Measurements from ENCODE around the gene DARS1. TPM values are rescaled to one million over a fixed set of nuclear protein-coding genes. Genes with fewer than 3 reads are reported as not detected.

DARS1 gene
- total RNA-seq, 1 experiment from 2014 or later, result 56.7 TPM

DNA sequence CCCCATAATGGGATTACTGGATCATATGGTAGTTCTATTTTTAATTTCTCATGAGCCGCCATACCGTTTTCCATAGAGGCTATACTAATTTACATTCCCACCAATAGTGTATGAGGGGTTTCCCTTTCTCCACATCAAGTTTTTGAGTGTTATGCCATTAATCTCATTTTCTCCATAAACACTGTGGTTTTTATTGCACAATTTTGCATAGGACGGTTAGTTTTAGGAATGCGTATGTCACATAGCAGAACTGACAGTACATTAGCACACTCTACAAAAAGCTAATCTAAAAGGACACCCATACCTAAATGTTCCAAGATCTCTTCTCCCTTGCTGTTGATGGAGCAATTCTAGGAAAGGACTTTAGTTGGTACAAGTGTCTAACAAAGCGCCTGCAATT is 32.5 kb downstream of the DARS1 start:
- POLR2A ChIA-PET (ENCODE audit: unreplicated experiment), result no interaction called here
- Histone ChIP-seq H2AFZ (ENCODE audit: low read length) (no peak overlapping the region), H3K4me1 (ENCODE audit: insufficient read depth, low read length) (peaks cover 24% of the 10 kb centered on the region), H3K79me2 (ENCODE audit: low read length) (peaks cover 32% of the 10 kb centered on the region), H3K27me3 (ENCODE audit: low read length) (no peaks in the 10 kb centered on the region), H3K9me3 (ENCODE audit: low read length) (no peaks in the 10 kb centered on the region), H3K36me3 (ENCODE audit: low read depth, low read length) (peaks cover 18% of the 10 kb centered on the region), H3K27ac (ENCODE audit: low read length) (no peak overlapping the region), H3K4me3 (ENCODE audit: low read length) (no peak overlapping the region), H3K9ac (ENCODE audit: low read length) (no peak overlapping the region), H3K4me2 (ENCODE audit: low read length) (no peak overlapping the region), H3K9me2 (replicated peaks; ENCODE audit: low read length) (no peaks in the 10 kb centered on the region), H3F3A (ENCODE audit: low read length, unreplicated experiment) (no peaks in the 10 kb centered on the region), H4K20me1 (ENCODE audit: low read length) (no peaks in the 10 kb centered on the region)
- TF ChIP-seq EZH2phosphoT487 (IDR thresholded peaks at IDR 0.05; ENCODE audit: borderline replicate concordance, low read length) (no peak), EZH2 (IDR thresholded peaks at IDR 0.05; ENCODE audit: low read length, unreplicated experiment) (no peak)
- TF ChIP-seq, protein P1, sequence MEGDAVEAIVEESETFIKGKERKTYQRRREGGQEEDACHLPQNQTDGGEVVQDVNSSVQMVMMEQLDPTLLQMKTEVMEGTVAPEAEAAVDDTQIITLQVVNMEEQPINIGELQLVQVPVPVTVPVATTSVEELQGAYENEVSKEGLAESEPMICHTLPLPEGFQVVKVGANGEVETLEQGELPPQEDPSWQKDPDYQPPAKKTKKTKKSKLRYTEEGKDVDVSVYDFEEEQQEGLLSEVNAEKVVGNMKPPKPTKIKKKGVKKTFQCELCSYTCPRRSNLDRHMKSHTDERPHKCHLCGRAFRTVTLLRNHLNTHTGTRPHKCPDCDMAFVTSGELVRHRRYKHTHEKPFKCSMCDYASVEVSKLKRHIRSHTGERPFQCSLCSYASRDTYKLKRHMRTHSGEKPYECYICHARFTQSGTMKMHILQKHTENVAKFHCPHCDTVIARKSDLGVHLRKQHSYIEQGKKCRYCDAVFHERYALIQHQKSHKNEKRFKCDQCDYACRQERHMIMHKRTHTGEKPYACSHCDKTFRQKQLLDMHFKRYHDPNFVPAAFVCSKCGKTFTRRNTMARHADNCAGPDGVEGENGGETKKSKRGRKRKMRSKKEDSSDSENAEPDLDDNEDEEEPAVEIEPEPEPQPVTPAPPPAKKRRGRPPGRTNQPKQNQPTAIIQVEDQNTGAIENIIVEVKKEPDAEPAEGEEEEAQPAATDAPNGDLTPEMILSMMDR (conservative IDR thresholded peaks at IDR 0.05; ENCODE audit: low read depth, low read length), result no peak
- CTCF ChIA-PET, result no interaction called here
- no peak for ATAC-seq
- no TSS peak for BruUV-seq (replicated peaks)
- intact Hi-C loops (cut with micrococcal nuclease), result no loop called here
- no peak for DNase-seq

DNA sequence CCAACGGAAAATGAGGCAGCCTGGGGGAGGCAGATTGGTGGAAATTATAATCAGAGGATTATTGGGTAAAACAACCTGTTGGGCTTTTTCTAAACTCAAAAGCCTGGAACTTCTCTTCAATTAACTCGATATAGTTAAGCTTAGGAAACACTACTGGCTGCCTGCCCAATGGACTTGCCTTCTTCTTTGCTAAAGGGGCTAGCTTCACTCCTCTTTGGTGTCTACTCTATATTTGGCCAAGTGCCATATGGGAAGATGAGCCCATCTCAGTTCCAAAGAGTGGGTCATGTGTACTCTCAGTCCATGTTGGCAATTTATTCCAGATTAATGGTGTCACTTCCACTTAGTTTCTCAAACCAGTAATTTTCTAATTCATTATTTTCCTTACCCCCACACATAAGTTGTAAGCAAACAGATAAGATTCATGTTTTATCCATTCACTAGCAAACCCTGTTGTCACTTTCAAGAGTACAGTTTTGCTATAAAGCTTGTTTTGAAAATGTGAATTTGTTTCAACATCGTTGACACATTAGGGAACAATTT is 34.3 kb downstream of the DARS1 start:
- H3K9me3 ChIP-seq (ENCODE audit: low read length), result no peaks in the 10 kb centered on the region
- TF ChIP-seq EZH2 (IDR thresholded peaks at IDR 0.05; ENCODE audit: low read length, unreplicated experiment), result no peak
- no peak for TF ChIP-seq EZH2phosphoT487 (IDR thresholded peaks at IDR 0.05; ENCODE audit: borderline replicate concordance, low read length)
- TF ChIP-seq, protein P1 (conservative IDR thresholded peaks at IDR 0.05; ENCODE audit: low read depth, low read length), result no peak
- ATAC-seq, result no peak
- no peaks in the 10 kb centered on the region for H3K27me3 ChIP-seq (ENCODE audit: low read length)
- H3K4me1 ChIP-seq (ENCODE audit: insufficient read depth, low read length), result peaks cover 30% of the 10 kb centered on the region
- H2AFZ ChIP-seq (ENCODE audit: low read length), result no peak overlapping the region
- H3K27ac ChIP-seq (ENCODE audit: low read length), result no peak overlapping the region
- no peak overlapping the region for H3K4me3 ChIP-seq (ENCODE audit: low read length)
- no peak overlapping the region for H3K9ac ChIP-seq (ENCODE audit: low read length)
- ChIA-PET CTCF (no interaction called here), POLR2A (ENCODE audit: unreplicated experiment) (no interaction called here)
- H3K79me2 ChIP-seq (ENCODE audit: low read length), result peaks cover 49% of the 10 kb centered on the region
- no peak overlapping the region for H3K4me2 ChIP-seq (ENCODE audit: low read length)
- no peaks in the 10 kb centered on the region for H4K20me1 ChIP-seq (ENCODE audit: low read length)
- peaks cover 18% of the 10 kb centered on the region for H3K36me3 ChIP-seq (ENCODE audit: low read depth, low read length)
- H3F3A ChIP-seq (ENCODE audit: low read length, unreplicated experiment), result no peaks in the 10 kb centered on the region
- no peak for DNase-seq
- no peaks in the 10 kb centered on the region for H3K9me2 ChIP-seq (replicated peaks; ENCODE audit: low read length)
- intact Hi-C loops (cut with micrococcal nuclease), result no loop called here
- no TSS peak for BruUV-seq (replicated peaks)

DNA sequence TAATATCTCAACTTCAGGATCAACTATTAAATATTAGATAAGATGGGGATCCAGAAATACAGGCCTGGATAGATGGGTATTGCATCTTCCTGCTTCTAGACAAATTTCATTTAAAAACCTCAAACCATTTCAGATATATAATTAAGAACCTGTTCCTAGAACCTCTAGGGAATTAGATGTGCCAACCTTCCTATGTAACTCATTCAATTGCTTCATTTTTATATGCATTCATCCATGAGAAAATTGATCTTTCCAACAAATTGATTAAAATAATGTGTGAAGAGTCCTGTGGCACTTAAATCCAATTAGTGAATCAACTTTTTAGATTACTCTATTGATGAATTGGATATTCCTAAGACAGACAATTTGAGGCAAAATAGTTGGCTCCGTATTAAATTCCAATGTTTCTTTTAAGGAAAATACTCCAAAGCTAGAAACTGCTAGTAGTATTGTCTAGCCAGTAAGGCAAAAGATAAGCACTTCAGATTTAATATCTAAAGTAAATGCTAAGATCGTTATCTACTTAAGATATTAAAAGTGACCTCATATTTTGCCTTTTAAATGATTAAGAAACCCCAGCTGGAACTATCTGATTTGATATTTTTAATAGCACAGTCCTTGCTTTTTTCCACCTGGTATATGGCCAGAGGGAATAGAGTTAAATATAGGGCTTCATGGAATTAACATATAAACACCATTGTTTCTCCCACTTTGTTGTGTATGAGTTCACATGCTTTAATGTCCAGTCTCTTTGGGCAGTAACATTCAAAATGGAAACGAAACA is 35.8 kb downstream of the DARS1 start:
- peaks cover 30% of the 10 kb centered on the region for H3K4me1 ChIP-seq (ENCODE audit: insufficient read depth, low read length)
- ATAC-seq, result 0 out of 2 replicates have a peak, but pooled peaks have one; percentile 8
- no peaks in the 10 kb centered on the region for H3K9me2 ChIP-seq (replicated peaks; ENCODE audit: low read length)
- ChIA-PET POLR2A (ENCODE audit: unreplicated experiment) (no interaction called here), CTCF (interaction anchor here (0.5 kb wide), 1 partner anchor 1916 kb away, joined by 4 read pairs; no protein-coding TSS in a partner anchor)
- H3K9me3 ChIP-seq (ENCODE audit: low read length), result no peaks in the 10 kb centered on the region
- H3K36me3 ChIP-seq (ENCODE audit: low read depth, low read length), result peaks cover 18% of the 10 kb centered on the region
- peak overlapping the region; percentile 93 for H3K27ac ChIP-seq (ENCODE audit: low read length)
- H3K4me2 ChIP-seq (ENCODE audit: low read length), result peak overlapping the region; percentile 66
- H4K20me1 ChIP-seq (ENCODE audit: low read length), result no peaks in the 10 kb centered on the region
- intact Hi-C loops (cut with micrococcal nuclease), result loop anchor here (1.0 to 5.0 kb wide), 3 partner anchors 35 to 1112 kb away; partner anchors contain the start of genes ACMSD and DARS1
- H3K79me2 ChIP-seq (ENCODE audit: low read length), result peaks cover 53% of the 10 kb centered on the region
- no peak for TF ChIP-seq EZH2 (IDR thresholded peaks at IDR 0.05; ENCODE audit: low read length, unreplicated experiment)
- H2AFZ ChIP-seq (ENCODE audit: low read length), result no peak overlapping the region
- H3K4me3 ChIP-seq (ENCODE audit: low read length), result no peak overlapping the region; the same call in 1 of the 2 replicates
- no peaks in the 10 kb centered on the region for H3K27me3 ChIP-seq (ENCODE audit: low read length)
- H3F3A ChIP-seq (ENCODE audit: low read length, unreplicated experiment), result no peaks in the 10 kb centered on the region
- BruUV-seq (replicated peaks), result no TSS peak
- DNase-seq, result no peak
- peak overlapping the region; percentile 27; the same call in 1 of the 2 replicates for H3K9ac ChIP-seq (ENCODE audit: low read length)

All from PC-3 (cell line).